HCT116 (cell line): ENCODE data around the gene JAK1. TPM values are rescaled to one million over a fixed set of nuclear protein-coding genes. Genes with fewer than 3 reads are reported as not detected.

Experiments used
- ATAC-seq: fragments of 200-7000 bp; cut with Tn5 transposase; 2 replicates; pipeline ENCODE4 v1.9.1; 2020; ENCODE audit warnings: mild to moderate bottlenecking, moderate library complexity
- BruUV-seq: library from RNA; stranded (reverse); fragments of 400-500 nt; replicated peaks from 2 replicates; lab custom pipeline; 2021; lab: Mats Ljungman, UMichigan
- CTCF ChIA-PET: fragments of 300-600 bp; sonication (Branson Sonifier 250); formaldehyde crosslinking; loops from one replicate; lab custom pipeline; 2021; ENCODE audit warnings: antibody characterized with exemption; lab: Charles Lee
- POLR2A ChIA-PET: fragments of 300-600, 350-600 bp; sonication (Branson Sonifier 250); formaldehyde crosslinking; loops from one replicate; lab custom pipeline; 2021; ENCODE audit warnings: antibody characterized with exemption; lab: Charles Lee
- RAD21 ChIA-PET, 2 experiments: fragments of 300-600 bp; sonication (Branson Sonifier 250); formaldehyde crosslinking; loops; one replicate each; lab custom pipeline; 2023; ENCODE audit warnings: low total read pairs in 2 of 2; ENCODE audit not compliant: uncharacterized antibody in 2 of 2, unreplicated experiment in 2 of 2, low non-redundant PET in 1 of 2; lab: Charles Lee
- DNase-seq: peaks from one replicate; pipeline ENCODE4 v3.0.0-alpha.2; 2010; ENCODE audit warnings: low read depth, low spot score
- H2AFZ ChIP-seq: fragments of 200-600 bp; shearing (Covaris generic), sonication (generic); 2 replicates; pipeline ENCODE4 v1.6.1; 2017; ENCODE audit warnings: low read depth, mixed run types, mixed read lengths, antibody characterized with exemption, low read length; ENCODE audit not compliant: poor library complexity, severe bottlenecking
- H3K27ac ChIP-seq: 2 replicates; pipeline ENCODE4 v1.5.1; 2012; ENCODE audit warnings: low read depth, low read length
- H3K27me3 ChIP-seq: fragments of 200-600 bp; sonication (generic); 2 replicates; pipeline ENCODE4 v1.6.1; 2016; ENCODE audit warnings: mixed run types, low read length, mixed read lengths; ENCODE audit not compliant: insufficient read depth
- H3K36me3 ChIP-seq, 2 experiments: fragments of 200-500 bp in 1 of 2; fragments of 200-600 bp in 1 of 2; sonication (Bioruptor generic) in 1 of 2; sonication (generic) in 1 of 2; 2 replicates each; pipeline versions ENCODE4 v1.5.1 to v1.6.1; 2014 to 2016; ENCODE audit warnings: low read length in 2 of 2, inconsistent platforms in 1 of 2, mixed read lengths in 1 of 2, mixed run types in 1 of 2; ENCODE audit not compliant: insufficient read depth in 2 of 2, control insufficient read depth in 1 of 2
- H3K4me1 ChIP-seq, 2 experiments: fragments of 200-600 bp in 1 of 2; sonication (generic) in 1 of 2; 2 replicates each; pipeline versions ENCODE4 v1.5.1 to v1.6.1; 2012 to 2017; ENCODE audit warnings: low read length in 2 of 2, inconsistent platforms in 1 of 2, mild to moderate bottlenecking in 1 of 2, mixed read lengths in 1 of 2, mixed run types in 1 of 2, moderate library complexity in 1 of 2; ENCODE audit not compliant: insufficient read depth in 2 of 2, control insufficient read depth in 1 of 2
- H3K4me2 ChIP-seq: fragments of 200-600 bp; sonication (generic); 2 replicates; pipeline ENCODE4 v1.6.1; 2017; ENCODE audit warnings: mixed run types, low read length, mixed read lengths
- H3K4me3 ChIP-seq, 2 experiments: fragments of 200-600 bp in 1 of 2; sonication (generic) in 1 of 2; replicated peaks in 1 of 2; 2 replicates each; pipeline ENCODE4 v1.5.1; 2011 to 2016; ENCODE audit warnings: low read length in 2 of 2, control low read depth in 1 of 2, low read depth in 1 of 2, mild to moderate bottlenecking in 1 of 2, mixed read lengths in 1 of 2, mixed run types in 1 of 2
- H3K79me2 ChIP-seq: fragments of 200-600 bp; sonication (generic); 2 replicates; pipeline ENCODE4 v1.6.1; 2017; ENCODE audit warnings: mild to moderate bottlenecking, mixed run types, low read length, moderate library complexity, mixed read lengths; ENCODE audit not compliant: insufficient read depth
- H3K9ac ChIP-seq: fragments of 200-600 bp; sonication (generic); 2 replicates; pipeline ENCODE4 v1.6.1; 2016; ENCODE audit warnings: low read length, mixed read lengths
- H3K9me2 ChIP-seq: fragments of 200-600 bp; sonication (generic), shearing (Covaris generic); 2 replicates; pipeline ENCODE4 v1.6.1; 2017; ENCODE audit warnings: mixed run types, mild to moderate bottlenecking, moderate library complexity; ENCODE audit not compliant: insufficient read depth
- H3K9me3 ChIP-seq, 2 experiments: fragments of 200-500 bp in 1 of 2; fragments of 200-600 bp in 1 of 2; sonication (Bioruptor generic) in 1 of 2; sonication (generic) in 1 of 2; 2 replicates each; pipeline ENCODE4 v1.6.1; 2014 to 2017; ENCODE audit warnings: low read length in 2 of 2, mixed read lengths in 2 of 2, inconsistent platforms in 1 of 2, low read depth in 1 of 2, mild to moderate bottlenecking in 1 of 2, mixed run types in 1 of 2, moderate library complexity in 1 of 2; ENCODE audit not compliant: control insufficient read depth in 1 of 2, insufficient read depth in 1 of 2
- H4K20me1 ChIP-seq: fragments of 200-600 bp; sonication (generic), shearing (Covaris generic); 2 replicates; pipeline ENCODE4 v1.6.1; 2017; ENCODE audit warnings: mixed run types, mild to moderate bottlenecking, moderate library complexity; ENCODE audit not compliant: insufficient read depth
- EGR1 ChIP-seq: IDR thresholded peaks from 2 replicates; pipeline ENCODE4 v1.6.1; 2012; ENCODE audit warnings: low read depth
- EZH2 ChIP-seq: fragments of 200-600 bp; sonication (generic); IDR thresholded peaks from 2 replicates; pipeline ENCODE4 v1.6.1; 2017; ENCODE audit warnings: antibody characterized with exemption, mixed run types
- EZH2phosphoT487 ChIP-seq: fragments of 200-600 bp; IDR thresholded peaks from 2 replicates; pipeline ENCODE4 v1.6.1; 2018; ENCODE audit warnings: antibody characterized with exemption, borderline replicate concordance
- FOSL1 ChIP-seq: IDR thresholded peaks from 2 replicates; pipeline ENCODE4 v1.6.1; 2012; ENCODE audit warnings: low read depth
- JUND ChIP-seq: IDR thresholded peaks from 2 replicates; pipeline ENCODE4 v1.6.1; 2012
- POLR2A ChIP-seq: IDR thresholded peaks from 2 replicates; pipeline ENCODE4 v1.7.0; 2011; ENCODE audit warnings: borderline replicate concordance; ENCODE audit not compliant: insufficient read depth, insufficient read length; ENCODE audit errors: extremely low read depth
- POLR2AphosphoS5 ChIP-seq: IDR thresholded peaks from 2 replicates; pipeline ENCODE4 v1.6.1; 2011; ENCODE audit warnings: mild to moderate bottlenecking, low read depth, low read length, moderate library complexity
- SIN3A ChIP-seq: IDR thresholded peaks from 2 replicates; pipeline ENCODE4 v1.6.1; 2012; ENCODE audit warnings: low read depth
- SP1 ChIP-seq: IDR thresholded peaks from 2 replicates; pipeline ENCODE4 v1.6.1; 2012; ENCODE audit warnings: low read depth
- TCF7L2 ChIP-seq: IDR thresholded peaks from 2 replicates; pipeline ENCODE4 v1.7.0; 2011; ENCODE audit warnings: borderline replicate concordance, inconsistent platforms; ENCODE audit not compliant: insufficient read depth, insufficient read length; ENCODE audit errors: extremely low read depth
- YY1 ChIP-seq: IDR thresholded peaks from 2 replicates; pipeline ENCODE4 v1.6.1; 2011; ENCODE audit warnings: low read length, low read depth, moderate library complexity, mild to moderate bottlenecking; ENCODE audit not compliant: insufficient replicate concordance; ENCODE audit errors: extremely low read depth
- ZFX ChIP-seq: fragments of 450-650 bp; IDR thresholded peaks from 2 replicates; pipeline ENCODE4 v1.6.1; 2017
- ZNF274 ChIP-seq: fragments of 200-500 bp; sonication (Bioruptor generic); IDR thresholded peaks from 2 replicates; pipeline ENCODE4 v1.6.1; 2014; ENCODE audit warnings: mild to moderate bottlenecking, low read depth, low read length, inconsistent platforms
- intact Hi-C: fragments of 100-400 bp; cut with micrococcal nuclease; formaldehyde crosslinking; loops from 2 replicates; pipeline ENCODE4 v1.10.0; 2022
- total RNA-seq: library from RNA; stranded (reverse); gene quantifications from one replicate; pipeline ENCODE4 v1.2.1, GENCODE V29; 2021; ENCODE audit not compliant: unreplicated experiment
- TF ChIP-seq, protein P1 (sequence below): IDR thresholded peaks from 2 replicates; pipeline ENCODE4 v1.6.1; 2012
- TF ChIP-seq, protein P2 (sequence below): IDR thresholded peaks from 2 replicates; pipeline ENCODE4 v1.6.1; 2012; ENCODE audit warnings: low read depth
- TF ChIP-seq, protein P3 (sequence below): IDR thresholded peaks from 2 replicates; pipeline ENCODE4 v1.6.1; 2012
- TF ChIP-seq, protein P4 (sequence below): IDR thresholded peaks from 2 replicates; pipeline ENCODE4 v1.6.1; 2011; ENCODE audit warnings: mild to moderate bottlenecking, low read length, moderate library complexity; ENCODE audit not compliant: insufficient replicate concordance; ENCODE audit errors: extremely low read depth

The JAK1 gene
- total RNA-seq, 1 experiment from 2014 or later: 53.2 TPM

DNA sequence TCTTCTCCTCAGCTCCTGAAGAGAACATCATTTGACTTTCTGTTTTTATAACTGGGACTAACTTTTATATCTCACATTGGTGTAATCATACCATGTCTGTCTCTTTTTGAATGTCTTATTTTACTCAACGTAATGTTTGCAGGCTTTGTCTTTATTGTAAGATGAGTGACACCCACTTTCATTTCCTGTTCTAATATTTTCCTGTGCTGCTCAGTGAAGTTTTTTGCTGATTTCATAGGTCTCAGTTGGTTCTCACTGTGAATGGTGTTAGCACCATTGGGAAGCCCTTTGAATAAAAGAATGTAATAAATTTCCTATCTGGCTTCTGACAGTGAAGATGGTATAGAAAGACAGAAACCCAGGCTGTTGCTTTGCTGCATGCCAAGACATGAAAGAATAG is 137.5 kb downstream of the JAK1 start:
- Histone ChIP-seq H3K27ac (no peak overlapping the region), H3K79me2 (no peaks in the 10 kb centered on the region), H3K4me2 (no peak overlapping the region), H3K9me3 (no peaks in the 10 kb centered on the region), H3K4me3 (no peak overlapping the region), H3K9me2 (no peaks in the 10 kb centered on the region), H4K20me1 (no peaks in the 10 kb centered on the region), H3K27me3 (no peaks in the 10 kb centered on the region), H3K9ac (no peak overlapping the region), H2AFZ (no peak overlapping the region), H3K4me1 (0 out of 4 replicates have a peak, but pooled peaks cover 0 to 3% of the 10 kb centered on the region in 2 experiments), H3K36me3 (peaks cover 3 to 15% of the 10 kb centered on the region in 2 experiments; a peak in 2 of 4 replicates)
- TF ChIP-seq YY1 (no peak), SIN3A (no peak), EZH2phosphoT487 (no peak), JUND (no peak), SP1 (no peak), ZNF274 (no peak), EGR1 (no peak), FOSL1 (no peak), ZFX (no peak), TCF7L2 (no peak), EZH2 (no peak), POLR2AphosphoS5 (no peak), POLR2A (no peak)
- TF ChIP-seq, protein P1, sequence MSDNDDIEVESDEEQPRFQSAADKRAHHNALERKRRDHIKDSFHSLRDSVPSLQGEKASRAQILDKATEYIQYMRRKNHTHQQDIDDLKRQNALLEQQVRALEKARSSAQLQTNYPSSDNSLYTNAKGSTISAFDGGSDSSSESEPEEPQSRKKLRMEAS: no peak
- TF ChIP-seq, protein P2, sequence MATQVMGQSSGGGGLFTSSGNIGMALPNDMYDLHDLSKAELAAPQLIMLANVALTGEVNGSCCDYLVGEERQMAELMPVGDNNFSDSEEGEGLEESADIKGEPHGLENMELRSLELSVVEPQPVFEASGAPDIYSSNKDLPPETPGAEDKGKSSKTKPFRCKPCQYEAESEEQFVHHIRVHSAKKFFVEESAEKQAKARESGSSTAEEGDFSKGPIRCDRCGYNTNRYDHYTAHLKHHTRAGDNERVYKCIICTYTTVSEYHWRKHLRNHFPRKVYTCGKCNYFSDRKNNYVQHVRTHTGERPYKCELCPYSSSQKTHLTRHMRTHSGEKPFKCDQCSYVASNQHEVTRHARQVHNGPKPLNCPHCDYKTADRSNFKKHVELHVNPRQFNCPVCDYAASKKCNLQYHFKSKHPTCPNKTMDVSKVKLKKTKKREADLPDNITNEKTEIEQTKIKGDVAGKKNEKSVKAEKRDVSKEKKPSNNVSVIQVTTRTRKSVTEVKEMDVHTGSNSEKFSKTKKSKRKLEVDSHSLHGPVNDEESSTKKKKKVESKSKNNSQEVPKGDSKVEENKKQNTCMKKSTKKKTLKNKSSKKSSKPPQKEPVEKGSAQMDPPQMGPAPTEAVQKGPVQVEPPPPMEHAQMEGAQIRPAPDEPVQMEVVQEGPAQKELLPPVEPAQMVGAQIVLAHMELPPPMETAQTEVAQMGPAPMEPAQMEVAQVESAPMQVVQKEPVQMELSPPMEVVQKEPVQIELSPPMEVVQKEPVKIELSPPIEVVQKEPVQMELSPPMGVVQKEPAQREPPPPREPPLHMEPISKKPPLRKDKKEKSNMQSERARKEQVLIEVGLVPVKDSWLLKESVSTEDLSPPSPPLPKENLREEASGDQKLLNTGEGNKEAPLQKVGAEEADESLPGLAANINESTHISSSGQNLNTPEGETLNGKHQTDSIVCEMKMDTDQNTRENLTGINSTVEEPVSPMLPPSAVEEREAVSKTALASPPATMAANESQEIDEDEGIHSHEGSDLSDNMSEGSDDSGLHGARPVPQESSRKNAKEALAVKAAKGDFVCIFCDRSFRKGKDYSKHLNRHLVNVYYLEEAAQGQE: no peak
- TF ChIP-seq, protein P3, sequence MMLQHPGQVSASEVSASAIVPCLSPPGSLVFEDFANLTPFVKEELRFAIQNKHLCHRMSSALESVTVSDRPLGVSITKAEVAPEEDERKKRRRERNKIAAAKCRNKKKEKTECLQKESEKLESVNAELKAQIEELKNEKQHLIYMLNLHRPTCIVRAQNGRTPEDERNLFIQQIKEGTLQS: no peak
- TF ChIP-seq, protein P4, sequence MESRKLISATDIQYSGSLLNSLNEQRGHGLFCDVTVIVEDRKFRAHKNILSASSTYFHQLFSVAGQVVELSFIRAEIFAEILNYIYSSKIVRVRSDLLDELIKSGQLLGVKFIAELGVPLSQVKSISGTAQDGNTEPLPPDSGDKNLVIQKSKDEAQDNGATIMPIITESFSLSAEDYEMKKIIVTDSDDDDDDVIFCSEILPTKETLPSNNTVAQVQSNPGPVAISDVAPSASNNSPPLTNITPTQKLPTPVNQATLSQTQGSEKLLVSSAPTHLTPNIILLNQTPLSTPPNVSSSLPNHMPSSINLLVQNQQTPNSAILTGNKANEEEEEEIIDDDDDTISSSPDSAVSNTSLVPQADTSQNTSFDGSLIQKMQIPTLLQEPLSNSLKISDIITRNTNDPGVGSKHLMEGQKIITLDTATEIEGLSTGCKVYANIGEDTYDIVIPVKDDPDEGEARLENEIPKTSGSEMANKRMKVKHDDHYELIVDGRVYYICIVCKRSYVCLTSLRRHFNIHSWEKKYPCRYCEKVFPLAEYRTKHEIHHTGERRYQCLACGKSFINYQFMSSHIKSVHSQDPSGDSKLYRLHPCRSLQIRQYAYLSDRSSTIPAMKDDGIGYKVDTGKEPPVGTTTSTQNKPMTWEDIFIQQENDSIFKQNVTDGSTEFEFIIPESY: no peak
- no TSS peak for BruUV-seq
- intact Hi-C loops: loop anchor here (10.0 kb wide), 1 partner anchor 354 kb away; the partner anchor contains the start of gene CACHD1
- POLR2A ChIA-PET: no interaction called here
- RAD21 ChIA-PET: no interaction called here
- CTCF ChIA-PET: no interaction called here
- ATAC-seq (no peak), DNase-seq (no peak)
